Neuronal stem cell (in vitro differentiated cells): Measurements from ENCODE around the gene GPX2.

Experiments
- DNase-seq: peaks from one replicate; pipeline ENCODE4 v3.0.0-alpha.2; 2013; ENCODE audit warnings: low spot score
- H2AFZ ChIP-seq: one replicate; pipeline ENCODE4 v1.6.1; 2013; ENCODE audit warnings: mild to moderate bottlenecking, low read length, inconsistent platforms
- H2AK5ac ChIP-seq: 2 replicates; pipeline ENCODE4 v1.6.1; 2013; ENCODE audit warnings: low read depth, mild to moderate bottlenecking, inconsistent platforms, low read length, moderate library complexity, mixed read lengths
- H2BK120ac ChIP-seq: 2 replicates; pipeline ENCODE4 v1.6.1; 2013; ENCODE audit warnings: low read depth, mild to moderate bottlenecking, inconsistent platforms, low read length, moderate library complexity, mixed read lengths
- H2BK12ac ChIP-seq: one replicate; pipeline ENCODE4 v1.6.1; 2013; ENCODE audit warnings: low read length, inconsistent platforms
- H2BK15ac ChIP-seq: 2 replicates; pipeline ENCODE4 v1.6.1; 2013; ENCODE audit warnings: mild to moderate bottlenecking, low read length, inconsistent platforms, mixed read lengths
- H2BK5ac ChIP-seq: one replicate; pipeline ENCODE4 v1.6.1; 2013; ENCODE audit warnings: inconsistent platforms, mild to moderate bottlenecking, low read length, moderate library complexity
- H3K14ac ChIP-seq: one replicate; pipeline ENCODE4 v1.6.1; 2013; ENCODE audit warnings: low read length, inconsistent platforms
- H3K18ac ChIP-seq: 2 replicates; pipeline ENCODE4 v1.6.1; 2013; ENCODE audit warnings: low read length, inconsistent platforms
- H3K23ac ChIP-seq: 2 replicates; pipeline ENCODE4 v1.6.1; 2013; ENCODE audit warnings: low read depth, mild to moderate bottlenecking, mixed read lengths, low read length, inconsistent platforms; ENCODE audit not compliant: poor library complexity
- H3K27ac ChIP-seq: replicated peaks from 3 replicates; pipeline ENCODE4 v1.5.1; 2013; ENCODE audit warnings: low read length, inconsistent platforms
- H3K27me3 ChIP-seq, 3 experiments: 2 replicates each; pipeline ENCODE4 v1.6.1; 2013; ENCODE audit warnings: low read length in 3 of 3, mild to moderate bottlenecking in 2 of 3, inconsistent platforms in 1 of 3, low read depth in 1 of 3, mixed read lengths in 1 of 3, moderate library complexity in 1 of 3; ENCODE audit not compliant: control insufficient read depth in 3 of 3, insufficient read depth in 3 of 3
- H3K36me3 ChIP-seq, 2 donors: replicated peaks in 1 of 2; 2 replicates each; pipeline ENCODE4 v1.6.1; 2013; ENCODE audit warnings: low read length in 2 of 2; ENCODE audit not compliant: control insufficient read depth in 2 of 2, insufficient read depth in 2 of 2
- H3K4ac ChIP-seq: 2 replicates; pipeline ENCODE4 v1.6.1; 2013; ENCODE audit warnings: inconsistent platforms, mild to moderate bottlenecking, low read length, moderate library complexity
- H3K4me1 ChIP-seq, 2 donors: 1 replicate in 1 of 2; 2 replicates in 1 of 2; pipeline ENCODE4 v1.6.1; 2013; ENCODE audit warnings: low read length in 2 of 2, low read depth in 1 of 2; ENCODE audit not compliant: control insufficient read depth in 2 of 2, insufficient read depth in 1 of 2
- H3K4me2 ChIP-seq: one replicate; pipeline ENCODE4 v1.6.1; 2013; ENCODE audit warnings: mild to moderate bottlenecking, low read length, inconsistent platforms; ENCODE audit not compliant: insufficient read depth, poor library complexity, severe bottlenecking
- H3K4me3 ChIP-seq, 2 donors: 2 replicates each; pipeline ENCODE4 v1.5.1; 2013; ENCODE audit warnings: low read length in 2 of 2, mild to moderate bottlenecking in 2 of 2, inconsistent platforms in 1 of 2, moderate library complexity in 1 of 2
- H3K79me1 ChIP-seq: one replicate; pipeline ENCODE4 v1.6.1; 2013; ENCODE audit warnings: low read depth, mild to moderate bottlenecking, inconsistent platforms, low read length, moderate library complexity
- H3K9ac ChIP-seq: one replicate; pipeline ENCODE4 v1.6.1; 2013; ENCODE audit warnings: mild to moderate bottlenecking, low read depth, low read length, inconsistent platforms; ENCODE audit not compliant: poor library complexity
- H3K9me3 ChIP-seq, 2 donors: replicated peaks in 1 of 2; 2 replicates each; pipeline versions ENCODE3 to v1.6.1; 2013; ENCODE audit warnings: low read length in 2 of 2, mild to moderate bottlenecking in 2 of 2, inconsistent platforms in 1 of 2, low read depth in 1 of 2, mixed read lengths in 1 of 2, moderate library complexity in 1 of 2; ENCODE audit not compliant: control insufficient read depth in 2 of 2, insufficient read depth in 1 of 2
- H4K8ac ChIP-seq: one replicate; pipeline ENCODE4 v1.6.1; 2013; ENCODE audit warnings: low read depth, mild to moderate bottlenecking, inconsistent platforms, low read length, moderate library complexity
- H4K91ac ChIP-seq: one replicate; pipeline ENCODE4 v1.6.1; 2013; ENCODE audit warnings: low read length, low read depth, mild to moderate bottlenecking, inconsistent platforms; ENCODE audit not compliant: poor library complexity
- WGBS, 2 donors: extraction: QIAGEN DNeasy Blood & Tissue Kit; methylation state at CpG; one replicate each; pipeline ENCODE4 v1.1.7; 2013; ENCODE audit warnings: missing lambda C conversion rate in 2 of 2, mixed read lengths in 1 of 2; ENCODE audit not compliant: insufficient read length in 2 of 2, insufficient replicate concordance in 1 of 2; ENCODE audit errors: extremely low coverage in 2 of 2; 5-methylcytosine and 5-hydroxymethylcytosine counted together

Gene GPX2

DNA sequence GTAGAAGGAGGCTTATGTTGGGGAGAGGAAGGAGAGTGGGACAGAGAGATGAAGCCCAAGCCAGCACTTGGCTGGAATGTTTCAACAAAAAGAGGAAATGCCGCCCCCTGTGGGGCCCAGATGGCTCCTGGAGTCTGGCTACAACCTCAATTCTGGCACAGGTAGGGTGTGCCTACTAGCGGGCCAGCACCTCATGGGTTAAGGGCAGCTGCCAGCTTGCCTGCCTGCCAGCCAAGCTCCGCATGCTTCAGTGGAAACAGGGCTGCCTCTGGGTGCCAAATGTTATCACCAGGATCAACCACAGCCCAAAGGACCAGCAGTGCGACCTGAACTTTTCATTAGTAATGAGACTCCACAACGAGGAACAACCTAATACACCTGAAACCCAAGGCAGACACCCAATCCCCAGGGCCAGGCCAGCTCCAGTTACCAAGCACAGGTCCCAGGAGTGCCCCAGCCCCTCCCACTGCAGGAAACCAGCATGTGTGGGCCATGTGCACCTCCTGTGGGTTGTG, 18.3 kb upstream of the GPX2 start:
- H3K14ac ChIP-seq = no peak overlapping the region
- H3K18ac ChIP-seq = peak overlapping the region; percentile 41
- no peak overlapping the region for H3K9ac ChIP-seq
- peaks cover 0 to under 1% (median 0%) of the 10 kb centered on the region in 3 experiments for H3K27me3 ChIP-seq
- H3K4me1 ChIP-seq = peaks cover 0 to 4% of the 10 kb centered on the region in 2 donors
- H3K23ac ChIP-seq = no peak overlapping the region
- no peaks in the 10 kb centered on the region for H3K79me1 ChIP-seq
- H4K8ac ChIP-seq = no peak overlapping the region
- no peak overlapping the region for H2BK12ac ChIP-seq
- H3K36me3 ChIP-seq = peaks cover 0 to 8% of the 10 kb centered on the region in 2 donors
- WGBS, 2 donors = no CpG with 5 or more reads among the region's 5 CpGs
- no peak overlapping the region for H2BK15ac ChIP-seq
- peak overlapping the region; percentile 63 for H2AK5ac ChIP-seq
- H3K4ac ChIP-seq = no peak overlapping the region
- H3K4me3 ChIP-seq = no peak overlapping the region
- H4K91ac ChIP-seq = no peak overlapping the region
- H3K9me3 ChIP-seq = no peaks in the 10 kb centered on the region
- no peak overlapping the region for H2AFZ ChIP-seq
- no peak overlapping the region for H2BK5ac ChIP-seq
- H3K27ac ChIP-seq = no peak overlapping the region
- H2BK120ac ChIP-seq = no peak overlapping the region
- no peak overlapping the region for H3K4me2 ChIP-seq
- DNase-seq = no peak

DNA sequence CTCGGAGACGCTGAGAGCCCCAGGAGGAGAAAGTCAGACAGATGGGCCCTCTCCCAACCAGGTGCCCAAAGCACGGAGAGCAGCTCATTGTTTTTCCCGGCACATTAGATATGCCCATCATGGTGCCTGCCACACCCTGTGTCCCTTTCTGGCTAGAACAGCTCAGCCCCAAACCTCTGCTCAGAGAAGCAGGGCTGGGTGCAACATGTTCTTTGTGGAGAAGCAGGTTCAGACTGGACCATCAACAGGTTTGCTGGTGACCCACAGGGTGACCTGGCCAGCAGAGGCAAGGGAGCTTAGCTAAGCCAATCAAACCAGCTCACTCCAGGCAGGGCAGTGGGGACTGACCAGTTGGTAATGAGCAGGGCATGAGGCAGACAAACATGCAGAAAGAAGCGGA, 16.2 kb upstream of the GPX2 start:
- Histone ChIP-seq H2BK12ac (no peak overlapping the region), H2BK120ac (no peak overlapping the region), H2BK15ac (no peak overlapping the region), H3K27ac (no peak overlapping the region), H3K79me1 (no peaks in the 10 kb centered on the region), H3K4ac (no peak overlapping the region), H2AK5ac (peak overlapping the region; percentile 8), H3K4me2 (no peak overlapping the region), H3K27me3 (peaks cover 0 to 1% (median 0%) of the 10 kb centered on the region in 3 experiments), H3K9me3 (no peaks in the 10 kb centered on the region), H3K36me3 (peaks cover 0 to 17% of the 10 kb centered on the region in 2 donors), H3K9ac (peak overlapping the region; percentile 9), H2AFZ (no peak overlapping the region), H3K14ac (no peak overlapping the region), H3K4me3 (peak overlapping the region in 1 of 2 donors; percentile 27), H3K18ac (peak overlapping the region; percentile 34), H2BK5ac (peak overlapping the region; percentile 77), H3K4me1 (peaks cover 0 to 6% of the 10 kb centered on the region in 2 donors), H3K23ac (peak overlapping the region; percentile 68), H4K8ac (no peak overlapping the region), H4K91ac (no peak overlapping the region)
- no peak for DNase-seq
- WGBS, 2 donors = no CpG with 5 or more reads among the region's 5 CpGs

DNA sequence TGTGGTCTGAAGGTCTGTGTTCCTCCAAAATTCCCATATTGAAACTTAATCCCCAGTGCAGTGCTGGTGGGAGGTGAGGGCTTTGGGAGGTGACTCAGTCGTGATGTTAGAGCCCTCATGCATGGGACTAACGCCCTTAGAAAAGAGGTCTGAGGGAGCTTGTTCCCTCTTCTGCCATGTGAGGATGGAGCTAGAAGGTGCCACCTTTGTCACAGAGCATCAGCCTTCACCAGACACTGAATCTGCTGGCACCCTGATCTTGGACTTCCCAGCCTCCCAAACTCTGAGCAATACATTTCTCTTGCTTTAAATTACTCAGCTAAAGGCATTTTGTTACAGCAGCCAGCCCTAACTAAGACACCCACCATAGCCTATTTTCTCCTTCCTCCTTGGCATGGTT, 15.7 kb upstream of the GPX2 start:
- H3K4me3 ChIP-seq = no peak overlapping the region
- no peaks in the 10 kb centered on the region for H3K9me3 ChIP-seq
- no peak overlapping the region for H2BK12ac ChIP-seq
- H3K14ac ChIP-seq = no peak overlapping the region
- H3K27me3 ChIP-seq = peaks cover 0 to 1% (median 0%) of the 10 kb centered on the region in 3 experiments
- no CpG with 5 or more reads among the region's 2 CpGs for WGBS, 2 donors
- no peak overlapping the region for H3K27ac ChIP-seq
- no peak overlapping the region for H3K23ac ChIP-seq
- no peak overlapping the region for H3K4ac ChIP-seq
- peaks cover 0 to 20% of the 10 kb centered on the region in 2 donors for H3K36me3 ChIP-seq
- no peak overlapping the region for H2AK5ac ChIP-seq
- H3K4me1 ChIP-seq = peaks cover 0 to 6% of the 10 kb centered on the region in 2 donors
- no peak overlapping the region for H2AFZ ChIP-seq
- H2BK15ac ChIP-seq = no peak overlapping the region
- H3K9ac ChIP-seq = no peak overlapping the region
- H3K18ac ChIP-seq = no peak overlapping the region
- DNase-seq = no peak
- no peak overlapping the region for H4K8ac ChIP-seq
- H3K79me1 ChIP-seq = no peaks in the 10 kb centered on the region
- no peak overlapping the region for H2BK5ac ChIP-seq
- no peak overlapping the region for H4K91ac ChIP-seq
- no peak overlapping the region for H2BK120ac ChIP-seq
- no peak overlapping the region for H3K4me2 ChIP-seq

DNA sequence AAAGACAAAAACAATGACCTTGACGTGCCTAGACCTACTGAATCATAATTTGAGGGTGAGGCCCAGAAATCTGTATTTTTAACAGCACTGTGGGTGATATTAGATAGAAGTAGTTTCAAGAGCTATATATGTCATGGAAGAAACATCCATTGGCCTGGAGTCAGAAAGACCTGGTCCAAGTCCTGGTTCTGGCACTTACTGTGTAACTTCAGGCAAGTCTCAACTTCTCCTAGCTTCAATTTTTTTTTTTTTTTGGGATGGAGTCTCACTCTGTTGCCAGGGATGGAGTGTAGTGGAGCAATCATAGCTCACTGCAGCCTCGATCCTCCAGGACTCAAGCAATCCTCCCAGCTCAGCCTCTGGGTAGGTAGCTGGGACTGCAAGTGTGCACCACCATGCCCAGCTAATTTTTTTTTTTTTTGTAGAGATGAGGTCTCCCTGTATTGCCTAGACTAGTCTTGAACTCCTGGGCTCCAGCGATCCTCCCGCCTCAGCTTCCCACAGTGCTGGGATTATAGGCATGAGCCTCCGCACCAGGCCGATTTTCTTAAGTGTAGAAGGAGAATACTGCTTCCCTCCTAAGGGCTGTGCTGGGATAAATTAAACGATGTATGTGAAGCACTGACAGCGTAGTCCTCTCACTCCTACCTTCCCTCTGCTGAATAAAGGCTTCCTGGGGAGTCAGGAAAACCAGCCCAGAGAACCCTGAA, 14.3 kb upstream of the GPX2 start:
- Histone ChIP-seq H3K9me3 (no peaks in the 10 kb centered on the region), H2BK12ac (no peak overlapping the region), H3K18ac (no peak overlapping the region), H4K8ac (no peak overlapping the region), H3K4me3 (no peak overlapping the region), H2AK5ac (no peak overlapping the region), H3K36me3 (peaks cover 0 to 23% of the 10 kb centered on the region in 2 donors), H3K4me1 (peaks cover 0 to 6% of the 10 kb centered on the region in 2 donors), H2BK120ac (no peak overlapping the region), H3K4me2 (no peak overlapping the region), H2BK5ac (no peak overlapping the region), H3K79me1 (no peaks in the 10 kb centered on the region), H3K23ac (no peak overlapping the region), H3K14ac (no peak overlapping the region), H3K27ac (no peak overlapping the region), H2BK15ac (no peak overlapping the region), H3K27me3 (peaks cover 0 to 1% (median 0%) of the 10 kb centered on the region in 3 experiments), H3K4ac (no peak overlapping the region), H4K91ac (no peak overlapping the region), H3K9ac (no peak overlapping the region), H2AFZ (no peak overlapping the region)
- no peak for DNase-seq
- WGBS, 2 donors = no CpG with 5 or more reads among the region's 8 CpGs
